ENCODE data around the gene SMCHD1. TPM values are rescaled to one million over a fixed set of nuclear protein-coding genes. Genes with fewer than 3 reads are reported as not detected.

Gene SMCHD1
- total RNA-seq, 1 donor from 2014 or later: 28.3 TPM

- H3K9me3 Mint-ChIP-seq (ENCODE audit: unreplicated experiment): no peaks in the 10 kb centered on the region
- no peak overlapping the region for H3K27ac Mint-ChIP-seq (ENCODE audit: unreplicated experiment)
- no peaks in the 10 kb centered on the region for H3K4me1 Mint-ChIP-seq (ENCODE audit: unreplicated experiment)
- H3K27me3 Mint-ChIP-seq (ENCODE audit: unreplicated experiment): no peaks in the 10 kb centered on the region
- DNase-seq (ENCODE audit: low spot score): no peak
- TF ChIP-seq CTCF (IDR thresholded peaks at IDR 0.05; ENCODE audit: unreplicated experiment): no peak
- H3K4me3 Mint-ChIP-seq (ENCODE audit: unreplicated experiment): no peak overlapping the region
- peaks cover 7% of the 10 kb centered on the region for H3K36me3 Mint-ChIP-seq (ENCODE audit: low read depth, unreplicated experiment)
Observed at GRCh38 chr18:2617401-2617998, 38.0 kb upstream of the SMCHD1 start.

DNA sequence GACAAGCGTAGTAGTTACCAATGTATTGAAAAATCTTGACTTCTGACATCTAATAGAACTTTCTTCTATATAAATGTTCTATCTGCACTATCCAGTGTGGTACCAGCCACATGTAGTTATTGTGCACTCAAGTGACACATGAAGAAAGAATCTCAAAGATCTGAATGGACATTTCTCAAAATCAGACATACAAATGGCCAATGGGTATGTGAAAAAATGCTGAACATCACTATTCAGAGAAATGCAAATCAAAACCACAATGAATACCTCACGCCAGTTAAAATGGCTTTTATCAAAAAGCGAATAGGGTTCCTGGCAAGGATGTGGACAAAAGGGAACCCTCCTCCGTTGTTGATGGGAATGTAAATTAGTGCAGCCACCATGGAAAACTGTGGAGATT is 37.5 kb upstream of the SMCHD1 start:
- H3K27ac Mint-ChIP-seq (ENCODE audit: unreplicated experiment): no peak overlapping the region
- TF ChIP-seq CTCF (IDR thresholded peaks at IDR 0.05; ENCODE audit: unreplicated experiment): no peak
- H3K4me3 Mint-ChIP-seq (ENCODE audit: unreplicated experiment): no peak overlapping the region
- no peaks in the 10 kb centered on the region for H3K27me3 Mint-ChIP-seq (ENCODE audit: unreplicated experiment)
- H3K4me1 Mint-ChIP-seq (ENCODE audit: unreplicated experiment): no peaks in the 10 kb centered on the region
- DNase-seq (ENCODE audit: low spot score): no peak
- H3K36me3 Mint-ChIP-seq (ENCODE audit: low read depth, unreplicated experiment): peaks cover 7% of the 10 kb centered on the region
- H3K9me3 Mint-ChIP-seq (ENCODE audit: unreplicated experiment): no peaks in the 10 kb centered on the region

GRCh38 chr18:2625217-2625616 is 30.3 kb upstream of the SMCHD1 start:
- Mint-ChIP-seq H3K4me3 (ENCODE audit: unreplicated experiment) (no peak overlapping the region), H3K4me1 (ENCODE audit: unreplicated experiment) (no peaks in the 10 kb centered on the region), H3K27ac (ENCODE audit: unreplicated experiment) (no peak overlapping the region), H3K36me3 (ENCODE audit: low read depth, unreplicated experiment) (no peaks in the 10 kb centered on the region), H3K9me3 (ENCODE audit: unreplicated experiment) (no peaks in the 10 kb centered on the region), H3K27me3 (ENCODE audit: unreplicated experiment) (peaks cover 4% of the 10 kb centered on the region)
- TF ChIP-seq CTCF (IDR thresholded peaks at IDR 0.05; ENCODE audit: unreplicated experiment): no peak
- no peak for DNase-seq (ENCODE audit: low spot score)

DNA sequence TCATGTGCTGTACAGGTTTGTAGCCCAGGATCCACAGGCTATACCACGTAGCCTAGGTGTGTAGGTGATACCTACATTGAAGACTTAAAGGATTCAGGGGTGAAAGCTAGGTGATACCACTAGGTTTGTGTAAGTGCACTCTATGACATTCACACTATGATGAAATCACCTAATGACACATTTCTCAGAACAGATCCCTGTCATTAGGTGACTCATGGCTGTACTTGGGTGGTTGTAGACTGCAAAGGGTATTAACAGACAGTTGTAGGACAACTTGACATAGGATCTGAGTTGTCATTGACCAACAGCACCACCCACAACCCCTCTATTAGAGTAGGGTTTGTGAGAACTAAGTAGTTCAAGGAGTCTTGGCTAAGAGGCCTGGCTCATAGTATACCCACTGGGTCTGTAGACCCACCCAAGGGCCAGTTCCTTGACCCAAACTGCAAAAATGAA is 27.7 kb upstream of the SMCHD1 start:
- no peaks in the 10 kb centered on the region for H3K36me3 Mint-ChIP-seq (ENCODE audit: low read depth, unreplicated experiment)
- no peak for TF ChIP-seq CTCF (IDR thresholded peaks at IDR 0.05; ENCODE audit: unreplicated experiment)
- H3K9me3 Mint-ChIP-seq (ENCODE audit: unreplicated experiment): no peaks in the 10 kb centered on the region
- peaks cover 4% of the 10 kb centered on the region for H3K27me3 Mint-ChIP-seq (ENCODE audit: unreplicated experiment)
- no peaks in the 10 kb centered on the region for H3K4me1 Mint-ChIP-seq (ENCODE audit: unreplicated experiment)
- DNase-seq (ENCODE audit: low spot score): no peak
- H3K4me3 Mint-ChIP-seq (ENCODE audit: unreplicated experiment): no peak overlapping the region
- no peak overlapping the region for H3K27ac Mint-ChIP-seq (ENCODE audit: unreplicated experiment)

DNA sequence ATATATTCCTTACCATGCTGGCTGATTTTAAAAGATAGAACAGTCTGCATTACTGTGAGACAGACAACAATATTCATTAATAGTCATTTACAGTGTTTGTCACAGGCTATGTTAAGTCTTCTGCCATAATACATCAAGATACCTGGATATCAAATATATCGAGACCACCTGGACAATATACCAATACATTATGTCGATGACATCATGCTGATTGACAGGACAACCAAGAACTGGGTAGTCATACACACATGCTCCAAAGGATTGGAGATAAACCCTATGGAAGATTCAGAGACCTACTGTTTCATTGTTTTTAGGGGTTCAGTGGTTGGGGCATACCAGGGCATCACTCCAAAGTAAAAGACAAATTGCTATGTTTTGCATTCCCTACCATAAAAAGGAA is 26.5 kb upstream of the SMCHD1 start:
- TF ChIP-seq CTCF (IDR thresholded peaks at IDR 0.05; ENCODE audit: unreplicated experiment): no peak
- Mint-ChIP-seq H3K9me3 (ENCODE audit: unreplicated experiment) (no peaks in the 10 kb centered on the region), H3K36me3 (ENCODE audit: low read depth, unreplicated experiment) (peaks cover under 1% of the 10 kb centered on the region), H3K27me3 (ENCODE audit: unreplicated experiment) (peaks cover 4% of the 10 kb centered on the region), H3K4me1 (ENCODE audit: unreplicated experiment) (no peaks in the 10 kb centered on the region), H3K4me3 (ENCODE audit: unreplicated experiment) (no peak overlapping the region), H3K27ac (ENCODE audit: unreplicated experiment) (no peak overlapping the region)
- DNase-seq (ENCODE audit: low spot score): no peak

All from endothelial cell (in vitro differentiated cells).